ENCODE data around the gene HS3ST5.

GRCh38 chr6:114288701-114289495 lies 53.9 kb downstream of the HS3ST5 start:
- TF ChIP-seq CTCF (IDR thresholded peaks at IDR 0.05 in 2 of 3, conservative IDR thresholded peaks at IDR 0.05 in 1 of 3; ENCODE audit: borderline replicate concordance in 1 of 3, insufficient read depth in 1 of 3, low read depth in 2 of 3, low read length in 2 of 3) (no peak), POLR2A (IDR thresholded peaks at IDR 0.05; ENCODE audit: borderline replicate concordance, extremely low read depth, insufficient read depth, insufficient read length) (no peak), YY1 (IDR thresholded peaks at IDR 0.05; ENCODE audit: extremely low read depth, insufficient replicate concordance, low read depth, low read length) (no peak), TCF7L2 (IDR thresholded peaks at IDR 0.05; ENCODE audit: borderline replicate concordance, extremely low read depth, insufficient read depth, insufficient read length) (no peak)

Data from HCT116 (cell line).